GM23248 (cell line): Measurements from ENCODE around the gene C10orf71.

ENCODE experiments used
- EZH2 ChIP-seq: fragments of 200-600 bp; sonication (generic); IDR thresholded peaks from 2 replicates; pipeline ENCODE4 v1.6.1; 2018; ENCODE audit warnings: antibody characterized with exemption, mild to moderate bottlenecking; ENCODE audit not compliant: insufficient read depth, poor library complexity, severe bottlenecking
- EZH2phosphoT487 ChIP-seq: fragments of 200-600 bp; sonication (generic); IDR thresholded peaks from 2 replicates; pipeline ENCODE4 v1.6.1; 2018; ENCODE audit warnings: antibody characterized with exemption, moderate library complexity, mild to moderate bottlenecking, low read depth; ENCODE audit not compliant: insufficient read depth

- TF ChIP-seq EZH2 (no peak), EZH2phosphoT487 (no peak)
Measured at GRCh38 chr10:49318755-49319154, 19.8 kb downstream of the C10orf71 start.
